ENCODE data around the gene PTMS.

The PTMS gene

DNA sequence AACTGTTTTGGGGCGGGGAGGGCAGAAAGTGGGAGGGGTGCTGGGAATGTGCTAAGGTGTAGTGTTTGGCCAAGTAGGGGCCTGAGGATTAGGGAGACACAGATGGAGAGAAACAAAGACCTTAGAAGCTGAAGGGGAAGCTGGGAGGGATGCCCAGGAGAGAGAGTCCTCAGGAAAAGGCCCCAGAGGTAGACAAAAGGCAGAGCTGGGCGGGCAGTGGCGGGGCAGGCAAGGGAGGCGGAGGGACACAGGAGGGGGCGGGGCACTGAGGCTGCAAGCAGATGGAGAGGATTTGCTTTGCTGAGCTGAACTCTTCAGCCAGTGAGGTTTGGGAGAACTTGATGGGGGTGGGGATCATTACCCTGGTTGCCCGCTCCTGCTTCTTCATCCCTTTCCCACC is 2.8 kb downstream of the PTMS start:
- TF ChIP-seq, protein P1, sequence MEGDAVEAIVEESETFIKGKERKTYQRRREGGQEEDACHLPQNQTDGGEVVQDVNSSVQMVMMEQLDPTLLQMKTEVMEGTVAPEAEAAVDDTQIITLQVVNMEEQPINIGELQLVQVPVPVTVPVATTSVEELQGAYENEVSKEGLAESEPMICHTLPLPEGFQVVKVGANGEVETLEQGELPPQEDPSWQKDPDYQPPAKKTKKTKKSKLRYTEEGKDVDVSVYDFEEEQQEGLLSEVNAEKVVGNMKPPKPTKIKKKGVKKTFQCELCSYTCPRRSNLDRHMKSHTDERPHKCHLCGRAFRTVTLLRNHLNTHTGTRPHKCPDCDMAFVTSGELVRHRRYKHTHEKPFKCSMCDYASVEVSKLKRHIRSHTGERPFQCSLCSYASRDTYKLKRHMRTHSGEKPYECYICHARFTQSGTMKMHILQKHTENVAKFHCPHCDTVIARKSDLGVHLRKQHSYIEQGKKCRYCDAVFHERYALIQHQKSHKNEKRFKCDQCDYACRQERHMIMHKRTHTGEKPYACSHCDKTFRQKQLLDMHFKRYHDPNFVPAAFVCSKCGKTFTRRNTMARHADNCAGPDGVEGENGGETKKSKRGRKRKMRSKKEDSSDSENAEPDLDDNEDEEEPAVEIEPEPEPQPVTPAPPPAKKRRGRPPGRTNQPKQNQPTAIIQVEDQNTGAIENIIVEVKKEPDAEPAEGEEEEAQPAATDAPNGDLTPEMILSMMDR (IDR thresholded peaks at IDR 0.05; ENCODE audit: low read depth, low read length), result no peak
- DNase-seq (ENCODE audit: extremely low read depth, low read depth), result no peak

DNA sequence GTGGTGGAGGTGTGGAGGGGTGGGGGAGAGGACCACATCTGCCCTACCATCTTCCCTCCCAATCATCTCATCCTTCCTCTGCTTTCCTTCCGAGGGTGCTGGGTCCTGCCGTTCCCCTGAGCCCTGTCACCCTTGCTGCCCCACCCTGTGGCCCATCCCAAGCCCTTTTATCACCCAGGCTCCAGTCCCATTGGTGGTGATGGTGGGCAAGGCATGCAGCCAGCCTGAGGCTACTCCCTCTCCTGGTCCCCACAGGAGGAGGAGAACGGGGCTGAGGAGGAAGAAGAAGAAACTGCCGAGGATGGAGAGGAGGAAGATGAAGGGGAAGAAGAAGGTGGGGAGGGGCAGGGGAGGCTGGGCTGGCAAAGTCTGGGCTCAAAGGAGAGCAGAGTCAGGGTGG is 3.5 kb downstream of the PTMS start:
- TF ChIP-seq, protein P1 (IDR thresholded peaks at IDR 0.05; ENCODE audit: low read depth, low read length), result no peak
- DNase-seq (ENCODE audit: extremely low read depth, low read depth), result no peak

GRCh38 chr12:6770094-6770493 is 3.9 kb downstream of the PTMS start:
- TF ChIP-seq, protein P1 (IDR thresholded peaks at IDR 0.05; ENCODE audit: low read depth, low read length), result no peak
- no peak for DNase-seq (ENCODE audit: extremely low read depth, low read depth)

GRCh38 chr12:6770600-6770999 is 4.4 kb downstream of the PTMS start:
- TF ChIP-seq, protein P1 (IDR thresholded peaks at IDR 0.05; ENCODE audit: low read depth, low read length), result no peak
- no peak for DNase-seq (ENCODE audit: extremely low read depth, low read depth)

DNA sequence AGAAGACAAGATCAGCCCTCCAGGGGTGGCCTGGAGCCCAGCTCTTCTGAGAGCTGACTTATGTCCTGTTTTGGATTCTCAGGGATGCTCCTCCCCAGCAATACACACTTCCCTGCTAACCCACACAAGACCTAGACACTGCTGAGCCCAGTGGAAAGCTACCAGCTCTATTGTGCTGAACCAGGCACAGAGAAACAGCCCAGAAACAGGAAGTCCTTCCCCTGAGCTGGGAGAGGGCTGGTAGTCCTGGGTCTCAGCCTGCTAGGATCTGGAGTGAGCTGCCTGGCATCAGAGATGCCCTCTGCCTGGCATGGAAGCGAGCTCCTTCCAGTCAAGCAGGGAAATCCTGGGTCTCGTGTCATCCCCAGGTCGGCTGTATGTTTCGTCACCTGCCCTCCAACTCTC is 4.9 kb downstream of the PTMS start:
- no peak for DNase-seq (ENCODE audit: extremely low read depth, low read depth)
- TF ChIP-seq, protein P1 (IDR thresholded peaks at IDR 0.05; ENCODE audit: low read depth, low read length), result no peak

DNA sequence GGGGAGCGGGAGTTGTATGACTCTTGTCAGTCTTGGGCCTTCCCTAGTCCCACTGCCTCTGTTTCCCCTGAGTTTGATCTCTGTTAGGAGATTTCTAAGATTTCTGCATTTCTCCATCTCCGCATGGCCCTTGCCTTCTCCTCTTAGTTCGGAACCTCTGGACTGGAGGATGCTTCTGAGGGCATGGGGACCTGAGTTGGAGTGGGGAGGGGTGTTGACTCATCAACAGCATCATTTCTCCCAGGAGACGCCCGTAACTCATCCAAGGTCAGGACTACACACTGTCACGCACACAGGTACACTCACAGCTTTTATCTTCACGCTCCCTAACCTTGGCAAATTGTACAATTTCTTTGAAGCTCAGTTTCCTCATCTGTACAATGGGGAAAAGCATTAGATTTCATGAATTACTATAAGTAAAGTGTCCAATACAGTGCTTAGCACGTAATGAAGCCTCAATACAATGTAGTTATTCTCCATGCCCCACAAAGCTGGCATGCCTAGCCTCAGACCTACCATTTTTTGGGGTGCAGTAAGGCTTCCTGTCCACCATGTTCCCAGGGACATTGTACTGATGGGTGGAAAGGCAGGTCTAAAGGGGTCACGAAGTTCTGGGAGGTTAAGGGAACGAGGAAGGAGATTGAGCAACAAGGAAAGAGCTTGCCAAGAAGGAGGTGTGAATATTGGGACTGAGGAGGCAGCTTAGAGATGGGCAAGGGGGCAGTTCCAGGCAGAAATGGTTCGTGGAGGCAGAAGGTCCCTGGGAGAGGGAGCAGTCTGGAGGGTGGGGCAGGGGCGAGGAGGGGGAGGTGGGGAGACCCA is 5.6 kb downstream of the PTMS start:
- TF ChIP-seq, protein P1 (IDR thresholded peaks at IDR 0.05; ENCODE audit: low read depth, low read length), result no peak
- no peak for DNase-seq (ENCODE audit: extremely low read depth, low read depth)

- TF ChIP-seq, protein P1 (IDR thresholded peaks at IDR 0.05; ENCODE audit: low read depth, low read length), result no peak
Observed at GRCh38 chr12:6772331-6772695, 6.2 kb downstream of the PTMS start, which contains the start of gene LAG3. TSS of gene LAG3 (plus strand) at chr12:6772520. CDS start at chr12:6772853, 333 bp downstream.

More at GRCh38 chr12:6772331-6772695, 6.2 kb downstream of the PTMS start, which contains the start of gene LAG3:
- DNase-seq (ENCODE audit: extremely low read depth, low read depth), result no peak

Data from AG09319 (cell line).